HG03175 (cell line): Measurements from ENCODE around the gene ST6GALNAC3.
A peak's percentile ranks its signal among the peaks of the same experiment; 100 is the strongest.

Experiments used
- ATAC-seq: cut with Tn5 transposase; IDR thresholded peaks from one replicate; pipeline ENCODE4 v1.9.1; 2021; ENCODE audit warnings: mild to moderate bottlenecking, moderate library complexity; ENCODE audit not compliant: unreplicated experiment

The ST6GALNAC3 gene

GRCh38 chr1:76279101-76279748, 204.7 kb downstream of the ST6GALNAC3 start:
- ATAC-seq: no peak

- ATAC-seq: no peak
Measured at GRCh38 chr1:76281306-76281705, 206.8 kb downstream of the ST6GALNAC3 start.

- no peak for ATAC-seq
Measured at GRCh38 chr1:76284842-76285241, 210.3 kb downstream of the ST6GALNAC3 start.

- no peak for ATAC-seq
Measured at GRCh38 chr1:76285578-76286135, 211.1 kb downstream of the ST6GALNAC3 start.

GRCh38 chr1:76287917-76288316, 213.4 kb downstream of the ST6GALNAC3 start:
- no peak for ATAC-seq

- no peak for ATAC-seq
Measured at GRCh38 chr1:76288758-76289483, 214.4 kb downstream of the ST6GALNAC3 start.

- ATAC-seq: no peak
Measured at GRCh38 chr1:76289692-76290091, 215.1 kb downstream of the ST6GALNAC3 start.

- ATAC-seq: no peak
Measured at GRCh38 chr1:76290271-76290670, 215.7 kb downstream of the ST6GALNAC3 start.

- ATAC-seq: no peak
Measured at GRCh38 chr1:76291191-76291590, 216.6 kb downstream of the ST6GALNAC3 start.

GRCh38 chr1:76291737-76292136, 217.2 kb downstream of the ST6GALNAC3 start:
- no peak for ATAC-seq

GRCh38 chr1:76292418-76293184, 218.1 kb downstream of the ST6GALNAC3 start:
- ATAC-seq: peak; percentile 69

GRCh38 chr1:76293831-76294230, 219.3 kb downstream of the ST6GALNAC3 start:
- no peak for ATAC-seq

GRCh38 chr1:76294482-76295194, 220.1 kb downstream of the ST6GALNAC3 start:
- ATAC-seq: peak; percentile 73

- no peak for ATAC-seq
Measured at GRCh38 chr1:76298399-76298798, 223.9 kb downstream of the ST6GALNAC3 start.

- ATAC-seq: no peak
Measured at GRCh38 chr1:76299036-76299435, 224.5 kb downstream of the ST6GALNAC3 start.

GRCh38 chr1:76300556-76300955, 226.0 kb downstream of the ST6GALNAC3 start:
- ATAC-seq: no peak

GRCh38 chr1:76302711-76303339, 228.3 kb downstream of the ST6GALNAC3 start:
- ATAC-seq: no peak

GRCh38 chr1:76303340-76303717, 228.8 kb downstream of the ST6GALNAC3 start:
- no peak for ATAC-seq

GRCh38 chr1:76313304-76313703, 238.8 kb downstream of the ST6GALNAC3 start:
- no peak for ATAC-seq

- no peak for ATAC-seq
Measured at GRCh38 chr1:76314730-76315129, 240.2 kb downstream of the ST6GALNAC3 start.
